Osteoblast (primary cell): Measurements from ENCODE around the gene C11orf58. TPM values are rescaled to one million over a fixed set of nuclear protein-coding genes. Genes with fewer than 3 reads are reported as not detected.

Experiments used
- DNase-seq: peaks from one replicate; pipeline ENCODE4 v3.0.0; 2011; ENCODE audit warnings: low spot score, mixed read lengths; ENCODE audit not compliant: insufficient read length; ENCODE audit errors: missing footprints
- H2AFZ ChIP-seq: 2 replicates; pipeline ENCODE4 v1.6.0; 2011; ENCODE audit warnings: mild to moderate bottlenecking, low read length
- H3K27ac ChIP-seq: 2 replicates; pipeline ENCODE4 v1.5.1; 2011; ENCODE audit warnings: mild to moderate bottlenecking, low read depth, low read length, moderate library complexity
- H3K27me3 ChIP-seq: 2 replicates; pipeline ENCODE4 v1.6.0; 2012; ENCODE audit warnings: mild to moderate bottlenecking, control low read depth, inconsistent platforms, low read length, moderate library complexity; ENCODE audit not compliant: insufficient read depth
- H3K36me3 ChIP-seq: 2 replicates; pipeline ENCODE4 v1.5.1; 2011; ENCODE audit warnings: mild to moderate bottlenecking, low read length, control low read depth, moderate library complexity; ENCODE audit not compliant: insufficient read depth
- H3K4me1 ChIP-seq: 2 replicates; pipeline ENCODE4 v1.5.1; 2011; ENCODE audit warnings: mild to moderate bottlenecking, low read length, control low read depth, moderate library complexity; ENCODE audit not compliant: insufficient read depth
- H3K4me2 ChIP-seq: 2 replicates; pipeline ENCODE4 v1.6.0; 2011; ENCODE audit warnings: mild to moderate bottlenecking, low read length; ENCODE audit not compliant: insufficient read depth
- H3K4me3 ChIP-seq: fragments of 200-600 bp; sonication (generic); 3 replicates; pipeline ENCODE4 v1.5.1; 2012; ENCODE audit warnings: mild to moderate bottlenecking, low read length, inconsistent platforms; ENCODE audit not compliant: insufficient read depth
- H3K79me2 ChIP-seq: 2 replicates; pipeline ENCODE4 v1.6.0; 2012; ENCODE audit warnings: mild to moderate bottlenecking, low read length, control low read depth, inconsistent platforms; ENCODE audit not compliant: insufficient read depth
- H3K9me3 ChIP-seq: 2 replicates; pipeline ENCODE4 v1.5.1; 2011; ENCODE audit warnings: low read depth, low read length, control low read depth
- H4K20me1 ChIP-seq: 2 replicates; pipeline ENCODE4 v1.6.0; 2012; ENCODE audit warnings: mild to moderate bottlenecking, low read length, control low read depth; ENCODE audit not compliant: insufficient read depth
- total RNA-seq: library from RNA; depleted of rRNA; stranded (reverse); fragments of >200 nt; gene quantifications from 2 replicates; pipeline ENCODE4 v1.2.3, GENCODE V29; 2012
- TF ChIP-seq, protein P1 (sequence below): IDR thresholded peaks from 2 replicates; pipeline ENCODE4 v1.5.1; 2011; ENCODE audit warnings: mild to moderate bottlenecking, low read depth, low read length, moderate library complexity; ENCODE audit errors: extremely low read depth

C11orf58 gene
- total RNA-seq, 1 donor: 139 TPM

- Histone ChIP-seq H2AFZ (no peak overlapping the region), H3K4me3 (no peak overlapping the region), H3K4me1 (peaks cover 27% of the 10 kb centered on the region), H3K79me2 (no peaks in the 10 kb centered on the region), H3K4me2 (no peak overlapping the region), H3K36me3 (no peaks in the 10 kb centered on the region), H3K27me3 (no peaks in the 10 kb centered on the region), H3K9me3 (no peaks in the 10 kb centered on the region), H4K20me1 (no peaks in the 10 kb centered on the region), H3K27ac (no peak overlapping the region)
- TF ChIP-seq, protein P1, sequence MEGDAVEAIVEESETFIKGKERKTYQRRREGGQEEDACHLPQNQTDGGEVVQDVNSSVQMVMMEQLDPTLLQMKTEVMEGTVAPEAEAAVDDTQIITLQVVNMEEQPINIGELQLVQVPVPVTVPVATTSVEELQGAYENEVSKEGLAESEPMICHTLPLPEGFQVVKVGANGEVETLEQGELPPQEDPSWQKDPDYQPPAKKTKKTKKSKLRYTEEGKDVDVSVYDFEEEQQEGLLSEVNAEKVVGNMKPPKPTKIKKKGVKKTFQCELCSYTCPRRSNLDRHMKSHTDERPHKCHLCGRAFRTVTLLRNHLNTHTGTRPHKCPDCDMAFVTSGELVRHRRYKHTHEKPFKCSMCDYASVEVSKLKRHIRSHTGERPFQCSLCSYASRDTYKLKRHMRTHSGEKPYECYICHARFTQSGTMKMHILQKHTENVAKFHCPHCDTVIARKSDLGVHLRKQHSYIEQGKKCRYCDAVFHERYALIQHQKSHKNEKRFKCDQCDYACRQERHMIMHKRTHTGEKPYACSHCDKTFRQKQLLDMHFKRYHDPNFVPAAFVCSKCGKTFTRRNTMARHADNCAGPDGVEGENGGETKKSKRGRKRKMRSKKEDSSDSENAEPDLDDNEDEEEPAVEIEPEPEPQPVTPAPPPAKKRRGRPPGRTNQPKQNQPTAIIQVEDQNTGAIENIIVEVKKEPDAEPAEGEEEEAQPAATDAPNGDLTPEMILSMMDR: no peak
- no peak for DNase-seq
Measured at GRCh38 chr11:16784666-16785065, 46.2 kb downstream of the C11orf58 start.

GRCh38 chr11:16785520-16786128 lies 47.2 kb downstream of the C11orf58 start:
- Histone ChIP-seq H3K4me3 (no peak overlapping the region), H3K79me2 (no peaks in the 10 kb centered on the region), H3K4me2 (no peak overlapping the region), H3K4me1 (peaks cover 27% of the 10 kb centered on the region), H3K9me3 (no peaks in the 10 kb centered on the region), H3K27ac (no peak overlapping the region), H4K20me1 (no peaks in the 10 kb centered on the region), H3K36me3 (no peaks in the 10 kb centered on the region), H2AFZ (no peak overlapping the region), H3K27me3 (no peaks in the 10 kb centered on the region)
- TF ChIP-seq, protein P1: peak; percentile 96
- peak; percentile 95 for DNase-seq

- Histone ChIP-seq H3K36me3 (no peaks in the 10 kb centered on the region), H2AFZ (no peak overlapping the region), H4K20me1 (no peaks in the 10 kb centered on the region), H3K27me3 (no peaks in the 10 kb centered on the region), H3K4me2 (no peak overlapping the region), H3K79me2 (no peaks in the 10 kb centered on the region), H3K4me1 (peaks cover 29% of the 10 kb centered on the region), H3K4me3 (no peak overlapping the region), H3K27ac (no peak overlapping the region), H3K9me3 (no peaks in the 10 kb centered on the region)
- TF ChIP-seq, protein P1: no peak
- DNase-seq: no peak
Measured at GRCh38 chr11:16786131-16786530, 47.7 kb downstream of the C11orf58 start.

- DNase-seq: peak; percentile 50
- Histone ChIP-seq H3K4me2 (peak overlapping the region; percentile 2), H3K79me2 (no peaks in the 10 kb centered on the region), H3K27me3 (no peaks in the 10 kb centered on the region), H2AFZ (no peak overlapping the region), H3K27ac (peak overlapping the region; percentile 75), H3K9me3 (no peaks in the 10 kb centered on the region), H3K4me1 (peaks cover 40% of the 10 kb centered on the region), H3K36me3 (no peaks in the 10 kb centered on the region), H3K4me3 (no peak overlapping the region), H4K20me1 (no peaks in the 10 kb centered on the region)
- TF ChIP-seq, protein P1: no peak
Measured at GRCh38 chr11:16787035-16787742, 48.7 kb downstream of the C11orf58 start.
